ENCODE measurements around the gene ABHD17C. TPM values are rescaled to one million over a fixed set of nuclear protein-coding genes. Genes with fewer than 3 reads are reported as not detected.
A peak's percentile ranks its signal among the peaks of the same experiment; 100 is the strongest.
"Not testable (repeated sequence)": the region's sequence is repeated elsewhere in the genome, so short reads cannot be mapped to it uniquely, and the experiment has no call there.

Gene ABHD17C
- 1 to 10 TPM; 6.5 to 7.3 TPM for total RNA-seq

DNA sequence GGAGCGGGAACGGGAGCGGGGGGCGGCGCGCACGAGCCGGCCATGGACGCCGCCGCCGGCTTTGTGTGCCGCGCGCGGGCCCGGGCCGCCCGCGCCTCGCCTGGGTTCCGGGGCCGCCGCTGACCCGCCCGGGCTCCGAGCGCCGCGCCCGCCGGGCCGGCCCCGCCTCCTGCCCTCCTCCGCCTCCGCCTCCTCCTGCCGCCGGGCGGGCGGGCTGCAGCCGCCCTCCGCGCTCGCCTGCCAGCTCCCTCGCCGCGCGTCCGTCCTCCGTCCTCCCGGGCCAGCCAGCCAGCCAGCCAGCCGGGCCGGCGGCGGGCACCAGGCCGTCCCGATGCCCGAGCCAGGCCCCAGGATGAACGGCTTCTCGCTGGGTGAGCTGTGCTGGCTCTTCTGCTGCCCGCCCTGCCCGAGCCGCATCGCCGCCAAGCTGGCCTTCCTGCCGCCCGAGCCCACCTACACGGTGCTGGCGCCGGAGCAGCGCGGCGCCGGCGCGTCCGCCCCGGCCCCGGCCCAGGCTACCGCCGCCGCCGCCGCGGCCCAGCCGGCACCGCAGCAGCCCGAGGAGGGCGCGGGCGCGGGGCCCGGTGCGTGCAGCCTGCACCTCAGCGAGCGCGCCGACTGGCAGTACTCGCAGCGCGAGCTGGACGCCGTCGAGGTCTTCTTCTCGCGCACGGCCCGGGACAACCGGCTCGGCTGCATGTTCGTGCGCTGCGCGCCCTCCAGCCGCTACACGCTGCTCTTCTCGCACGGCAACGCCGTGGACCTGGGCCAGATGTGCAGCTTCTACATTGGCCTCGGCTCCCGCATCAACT is at the start of gene ABHD17C:
Gene ABHD17C (plus strand): TSS at position 212 of the 812 bp plus-strand sequence. CDS start 120 bp downstream, at position 332.
- DNase-seq: peak; percentile 45
- H3K4me3 Mint-ChIP-seq: peak within 1 kb of the TSS; percentile 93
- peaks cover 3% of the 10 kb centered on the region for H3K27me3 Mint-ChIP-seq (ENCODE audit: low read depth)
- no peaks in the 10 kb centered on the region for H3K9me3 Mint-ChIP-seq
- H3K4me1 Mint-ChIP-seq (ENCODE audit: low read depth): peaks cover 15% of the 10 kb centered on the region
- peak within 1 kb of the TSS; percentile 12 for H3K27ac Mint-ChIP-seq
- intact Hi-C loops (cut with micrococcal nuclease): loop anchor here (5.0 to 10.0 kb wide), 5 partner anchors 131 to 1381 kb away; partner anchors contain the start of genes MESD, MEX3B and TMED3
- peaks cover 3% of the 10 kb centered on the region for H3K36me3 Mint-ChIP-seq (ENCODE audit: low read depth)
- CTCF ChIA-PET: interaction anchor here (1.4 to 2.3 kb wide), 3 partner anchors 10 to 80 kb away, joined by 3 to 10 read pairs (median 8); no protein-coding TSS in a partner anchor

DNA sequence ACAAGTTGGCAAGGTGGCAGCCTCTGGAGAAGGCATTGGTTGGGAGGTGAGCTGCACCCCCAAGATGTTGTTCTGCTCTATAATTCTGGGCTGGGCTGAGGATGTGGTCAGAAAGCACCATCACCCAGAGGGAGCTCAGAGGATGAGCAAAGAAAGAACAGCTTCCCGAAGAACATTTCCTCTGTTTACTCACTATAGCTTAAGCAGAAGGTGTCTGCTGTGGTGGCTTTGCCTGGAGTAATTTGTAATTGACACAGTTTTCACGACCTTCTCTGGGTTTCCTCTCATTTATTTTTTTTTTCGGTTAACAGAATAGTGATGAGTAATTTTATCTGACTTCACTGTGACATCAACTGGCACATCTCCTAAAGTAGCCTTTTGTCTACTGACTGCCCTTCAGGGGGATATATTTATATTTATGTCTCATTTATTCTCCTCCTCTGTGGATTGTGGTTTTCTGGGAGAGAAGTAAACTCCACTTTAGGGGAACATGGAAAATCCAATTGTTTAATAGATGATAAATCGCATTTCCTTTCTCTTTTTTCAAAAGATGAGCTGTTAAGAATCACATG is 49.5 kb upstream of the ABHD17C start:
- Mint-ChIP-seq H3K9me3 (peaks cover 8% of the 10 kb centered on the region), H3K27ac (no peak overlapping the region), H3K4me1 (ENCODE audit: low read depth) (no peaks in the 10 kb centered on the region), H3K4me3 (no peak overlapping the region), H3K27me3 (ENCODE audit: low read depth) (peaks cover 4% of the 10 kb centered on the region), H3K36me3 (ENCODE audit: low read depth) (peaks cover 2% of the 10 kb centered on the region)
- CTCF ChIA-PET: interaction anchor here (0.7 kb wide), 2 partner anchors 51 to 132 kb away, joined by 3 to 7 read pairs; no protein-coding TSS in a partner anchor
- no peak for DNase-seq
- intact Hi-C loops (cut with micrococcal nuclease): no loop called here

DNA sequence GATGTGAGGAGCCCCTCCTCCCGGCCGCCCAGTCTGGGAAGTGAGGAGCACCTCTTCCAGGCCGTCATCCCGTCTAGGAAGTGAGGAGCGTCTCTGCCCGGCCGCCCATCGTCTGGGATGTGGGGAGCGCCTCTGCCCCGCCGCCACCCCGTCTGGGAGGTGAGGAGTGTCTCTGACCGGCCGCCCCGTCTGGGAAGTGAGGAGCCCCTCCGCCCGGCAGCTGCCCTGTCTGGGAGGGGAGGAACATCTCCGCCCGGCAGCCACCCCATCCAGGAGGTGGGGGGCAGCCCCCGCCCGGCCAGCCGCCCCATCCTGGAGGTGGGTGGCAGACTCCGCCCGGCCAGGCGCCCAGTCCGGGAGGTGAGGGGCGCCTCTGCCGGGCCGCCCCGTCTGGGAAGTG is 47.7 kb upstream of the ABHD17C start:
- H3K4me3 Mint-ChIP-seq; H3K4me1 Mint-ChIP-seq (ENCODE audit: low read depth); H3K36me3 Mint-ChIP-seq (ENCODE audit: low read depth); intact Hi-C loops (cut with micrococcal nuclease); DNase-seq; CTCF ChIA-PET; H3K27ac Mint-ChIP-seq; H3K27me3 Mint-ChIP-seq (ENCODE audit: low read depth): not testable (repeated sequence)
- peaks cover 12% of the 10 kb centered on the region for H3K9me3 Mint-ChIP-seq

DNA sequence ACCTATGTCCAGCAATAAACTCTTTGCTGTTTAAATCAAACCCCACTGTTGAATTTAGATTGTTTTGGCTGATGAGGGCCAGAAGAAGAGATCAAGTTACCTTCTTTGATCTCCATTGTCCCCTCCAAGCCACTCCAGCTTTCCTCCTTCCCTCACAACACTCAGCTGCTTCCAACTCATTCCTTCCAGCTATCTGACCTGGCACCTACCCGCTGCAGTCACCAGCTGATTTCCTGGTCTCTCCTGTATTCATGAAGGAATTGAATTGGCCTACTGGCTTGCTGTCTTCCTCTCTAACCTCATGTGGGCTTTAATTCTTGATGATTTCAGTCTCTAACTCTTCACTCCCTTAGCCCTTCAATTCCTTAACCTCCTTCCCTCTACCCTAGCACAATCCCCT is 40.8 kb upstream of the ABHD17C start:
- Mint-ChIP-seq H3K4me3 (no peak overlapping the region), H3K27ac (no peak overlapping the region), H3K9me3 (peaks cover 13% of the 10 kb centered on the region), H3K36me3 (ENCODE audit: low read depth) (peaks cover 2% of the 10 kb centered on the region), H3K4me1 (ENCODE audit: low read depth) (no peaks in the 10 kb centered on the region), H3K27me3 (ENCODE audit: low read depth) (peaks cover 2% of the 10 kb centered on the region)
- CTCF ChIA-PET: no interaction called here
- intact Hi-C loops (cut with micrococcal nuclease): no loop called here
- DNase-seq: no peak

DNA sequence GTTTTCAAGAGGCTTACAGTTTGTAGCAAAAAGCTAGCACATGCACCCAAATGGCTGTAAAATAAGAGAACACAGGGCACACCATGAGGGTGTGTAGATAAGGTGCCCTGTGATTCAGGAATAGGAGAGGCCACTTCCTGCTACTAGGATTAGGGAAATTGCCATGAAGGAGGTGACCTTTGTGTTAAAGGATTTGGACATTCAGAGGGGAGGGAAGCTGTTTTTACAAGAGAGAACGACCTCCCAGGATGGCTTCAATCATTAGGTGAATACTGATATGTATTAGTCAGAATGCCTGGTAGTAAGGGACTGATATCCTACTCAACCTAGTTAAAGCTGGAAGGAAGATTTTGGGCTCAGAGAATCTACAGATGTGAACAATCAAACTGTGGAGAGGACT is 35.7 kb upstream of the ABHD17C start:
- intact Hi-C loops (cut with micrococcal nuclease): no loop called here
- peaks cover 2% of the 10 kb centered on the region for H3K9me3 Mint-ChIP-seq
- H3K27me3 Mint-ChIP-seq (ENCODE audit: low read depth): peaks cover 8% of the 10 kb centered on the region
- no peaks in the 10 kb centered on the region for H3K4me1 Mint-ChIP-seq (ENCODE audit: low read depth)
- H3K27ac Mint-ChIP-seq: no peak overlapping the region
- CTCF ChIA-PET: no interaction called here
- H3K4me3 Mint-ChIP-seq: no peak overlapping the region
- H3K36me3 Mint-ChIP-seq (ENCODE audit: low read depth): no peaks in the 10 kb centered on the region
- no peak for DNase-seq

DNA sequence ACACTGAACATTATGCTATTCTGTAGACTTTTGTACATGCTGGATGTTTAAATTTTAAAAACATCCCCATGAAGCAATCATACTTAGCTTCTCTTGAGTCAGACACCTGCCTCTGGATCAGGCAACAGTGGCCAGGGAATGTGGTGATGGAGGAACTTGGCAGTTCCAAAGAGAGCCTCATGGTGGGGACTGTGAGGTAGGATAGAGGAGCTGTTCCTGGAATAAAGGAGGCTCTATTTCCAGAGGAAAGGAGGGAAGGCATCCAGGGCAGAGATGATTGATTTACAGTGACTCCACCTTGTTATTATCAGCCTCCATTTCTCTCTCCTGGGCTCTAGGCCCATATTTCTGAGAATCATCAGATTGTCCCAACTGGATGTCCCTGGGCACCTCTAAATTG is 35.0 kb upstream of the ABHD17C start:
- H3K36me3 Mint-ChIP-seq (ENCODE audit: low read depth): no peaks in the 10 kb centered on the region
- H3K4me3 Mint-ChIP-seq: no peak overlapping the region
- no peak overlapping the region for H3K27ac Mint-ChIP-seq
- peaks cover 2% of the 10 kb centered on the region for H3K9me3 Mint-ChIP-seq
- intact Hi-C loops (cut with micrococcal nuclease): no loop called here
- H3K27me3 Mint-ChIP-seq (ENCODE audit: low read depth): peaks cover 9% of the 10 kb centered on the region
- H3K4me1 Mint-ChIP-seq (ENCODE audit: low read depth): no peaks in the 10 kb centered on the region
- CTCF ChIA-PET: interaction anchor here (1.3 kb wide), 1 partner anchor 116 kb away, joined by 7 read pairs; no protein-coding TSS in a partner anchor
- DNase-seq: no peak

DNA sequence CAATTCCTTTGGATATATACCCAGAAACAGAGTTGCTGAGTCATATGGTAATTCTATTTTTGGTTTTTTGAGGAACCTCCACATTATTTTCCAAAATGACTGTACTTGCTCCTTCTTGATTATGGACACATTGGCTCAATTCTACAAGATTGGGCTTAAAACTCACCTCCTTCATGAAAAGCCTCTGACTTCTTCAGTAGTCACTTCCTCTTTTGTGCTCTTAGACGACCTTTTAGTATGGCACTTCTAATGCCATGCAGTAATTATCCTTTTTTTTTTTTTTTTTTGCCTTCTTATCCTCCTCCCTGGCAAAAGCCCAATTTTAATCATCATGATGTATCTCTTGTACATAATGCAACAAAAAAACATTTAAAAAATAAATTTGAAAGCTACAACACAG is 33.0 kb upstream of the ABHD17C start:
- no peak overlapping the region for H3K4me3 Mint-ChIP-seq
- intact Hi-C loops (cut with micrococcal nuclease): no loop called here
- no peaks in the 10 kb centered on the region for H3K36me3 Mint-ChIP-seq (ENCODE audit: low read depth)
- peaks cover 15% of the 10 kb centered on the region for H3K27me3 Mint-ChIP-seq (ENCODE audit: low read depth)
- no peaks in the 10 kb centered on the region for H3K4me1 Mint-ChIP-seq (ENCODE audit: low read depth)
- CTCF ChIA-PET: no interaction called here
- no peak for DNase-seq
- no peaks in the 10 kb centered on the region for H3K9me3 Mint-ChIP-seq
- no peak overlapping the region for H3K27ac Mint-ChIP-seq

DNA sequence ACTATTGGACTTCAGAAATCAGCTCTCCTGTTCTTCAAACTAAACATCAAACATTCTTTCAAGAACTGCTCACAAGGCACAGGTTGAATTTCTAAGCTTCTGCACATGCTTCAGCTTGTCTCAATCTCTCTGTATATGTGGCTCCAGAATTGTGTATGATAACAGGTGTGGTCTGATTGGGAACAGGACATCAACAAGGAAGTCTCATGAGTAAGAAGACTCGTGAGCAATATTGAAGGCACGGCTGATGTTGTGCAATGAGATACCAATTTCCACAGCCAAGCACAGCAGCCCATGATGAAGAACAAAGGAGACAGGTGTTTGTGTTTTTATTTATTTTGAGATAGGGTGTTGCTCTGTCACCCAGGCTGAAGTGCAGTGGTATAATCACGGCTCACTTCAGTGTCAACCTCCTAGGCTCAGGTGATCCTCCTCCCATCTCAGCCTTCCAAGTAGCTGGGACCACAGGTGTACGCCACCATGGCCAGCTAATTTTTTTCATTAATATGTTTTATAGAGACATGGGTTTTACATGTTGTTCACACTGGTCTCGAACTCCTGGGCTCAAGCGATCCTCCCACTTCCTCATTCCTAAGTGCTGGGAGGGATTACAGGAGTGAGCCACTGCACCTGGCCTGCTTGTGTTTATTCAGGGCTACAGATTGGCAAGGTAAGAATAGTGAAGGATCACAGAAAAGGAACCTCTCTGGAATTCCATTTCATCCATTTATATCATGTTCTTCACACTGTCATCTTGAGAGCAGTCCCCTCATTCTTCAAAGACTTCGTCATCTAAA is 32.2 kb upstream of the ABHD17C start:
- Mint-ChIP-seq H3K36me3 (ENCODE audit: low read depth) (no peaks in the 10 kb centered on the region), H3K9me3 (no peaks in the 10 kb centered on the region), H3K27me3 (ENCODE audit: low read depth) (peaks cover 15% of the 10 kb centered on the region), H3K4me1 (ENCODE audit: low read depth) (no peaks in the 10 kb centered on the region), H3K27ac (no peak overlapping the region), H3K4me3 (no peak overlapping the region)
- CTCF ChIA-PET: no interaction called here
- intact Hi-C loops (cut with micrococcal nuclease): no loop called here
- no peak for DNase-seq

DNA sequence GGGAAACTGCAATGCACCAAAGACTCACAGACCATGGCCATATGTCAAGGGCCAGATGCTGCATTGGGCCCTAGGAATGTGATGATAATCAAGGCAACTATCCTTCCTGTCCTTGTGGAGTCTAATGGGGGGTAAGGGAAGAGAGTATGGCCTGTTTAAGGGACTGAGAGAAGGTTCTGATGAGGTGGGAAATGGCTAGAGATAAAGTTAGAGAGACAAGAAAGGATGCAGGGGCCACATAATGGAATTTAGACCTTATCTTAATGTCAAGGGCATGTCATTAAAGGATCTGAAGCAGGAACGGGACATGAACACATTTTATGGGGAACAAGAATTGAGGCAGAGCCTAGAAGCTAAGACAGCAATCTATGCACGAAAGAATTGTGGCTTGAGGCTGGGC is 30.0 kb upstream of the ABHD17C start:
- Mint-ChIP-seq H3K36me3 (ENCODE audit: low read depth) (no peaks in the 10 kb centered on the region), H3K4me3 (no peak overlapping the region), H3K9me3 (no peaks in the 10 kb centered on the region), H3K27ac (no peak overlapping the region), H3K4me1 (ENCODE audit: low read depth) (no peaks in the 10 kb centered on the region), H3K27me3 (ENCODE audit: low read depth) (peaks cover 20% of the 10 kb centered on the region)
- DNase-seq: no peak
- CTCF ChIA-PET: no interaction called here
- intact Hi-C loops (cut with micrococcal nuclease): no loop called here

DNA sequence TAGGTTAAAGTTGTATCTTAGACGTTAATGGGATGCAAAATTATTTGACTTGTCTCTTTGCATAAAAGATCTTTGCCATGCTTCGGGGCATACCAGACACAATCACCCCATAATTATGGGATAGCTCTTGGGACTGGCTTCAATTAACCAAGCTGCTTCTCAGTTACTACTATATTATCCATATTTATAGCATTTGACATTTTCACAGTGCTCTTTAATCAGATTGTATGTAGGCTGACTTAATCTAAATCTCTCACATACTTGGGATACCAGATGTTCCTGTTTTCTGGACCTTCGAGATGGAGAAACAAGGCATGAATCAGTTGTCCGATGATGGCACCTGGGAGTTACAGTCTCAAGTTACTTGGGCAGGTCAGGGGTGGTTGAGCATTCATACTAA is 27.2 kb upstream of the ABHD17C start:
- Mint-ChIP-seq H3K36me3 (ENCODE audit: low read depth) (no peaks in the 10 kb centered on the region), H3K9me3 (no peaks in the 10 kb centered on the region), H3K4me1 (ENCODE audit: low read depth) (no peaks in the 10 kb centered on the region), H3K4me3 (no peak overlapping the region), H3K27ac (no peak overlapping the region), H3K27me3 (ENCODE audit: low read depth) (peaks cover 19% of the 10 kb centered on the region)
- CTCF ChIA-PET: no interaction called here
- intact Hi-C loops (cut with micrococcal nuclease): no loop called here
- DNase-seq: no peak

DNA sequence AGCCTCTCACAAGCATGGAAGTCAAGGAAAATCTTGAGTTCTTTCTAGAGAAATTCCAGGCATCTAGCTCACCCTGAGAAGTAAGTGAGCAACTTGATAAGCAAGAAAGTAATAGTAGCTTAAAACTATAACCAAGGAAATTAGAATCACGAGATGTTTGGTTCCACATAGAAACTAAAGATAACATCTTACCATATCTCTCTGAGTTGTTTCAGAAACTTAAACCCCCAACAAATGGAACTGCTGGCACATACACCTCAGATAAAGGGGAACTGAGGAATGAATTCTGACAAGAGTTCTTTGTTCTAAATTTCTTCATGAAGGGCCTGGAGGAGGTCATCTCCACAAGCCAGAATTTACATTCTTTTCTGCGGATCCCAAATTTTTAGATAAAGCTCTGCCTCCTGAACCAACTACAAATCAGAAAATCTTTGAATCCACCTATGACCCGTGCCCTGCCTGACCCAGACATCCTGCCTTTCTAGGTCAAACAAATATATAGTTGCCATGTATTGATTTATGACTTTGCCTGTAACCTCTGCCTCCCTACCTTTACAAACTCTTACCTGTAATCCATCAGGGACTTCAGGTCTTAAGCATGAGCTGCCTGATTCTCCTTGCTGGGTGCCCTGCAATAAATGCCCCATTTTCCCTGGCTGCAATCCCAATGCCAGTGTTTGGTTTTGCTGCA is 26.4 kb upstream of the ABHD17C start:
- DNase-seq: no peak
- no peaks in the 10 kb centered on the region for H3K36me3 Mint-ChIP-seq (ENCODE audit: low read depth)
- H3K27me3 Mint-ChIP-seq (ENCODE audit: low read depth): peaks cover 19% of the 10 kb centered on the region
- H3K4me1 Mint-ChIP-seq (ENCODE audit: low read depth): no peaks in the 10 kb centered on the region
- CTCF ChIA-PET: no interaction called here
- H3K27ac Mint-ChIP-seq: no peak overlapping the region
- intact Hi-C loops (cut with micrococcal nuclease): no loop called here
- no peaks in the 10 kb centered on the region for H3K9me3 Mint-ChIP-seq
- no peak overlapping the region for H3K4me3 Mint-ChIP-seq

DNA sequence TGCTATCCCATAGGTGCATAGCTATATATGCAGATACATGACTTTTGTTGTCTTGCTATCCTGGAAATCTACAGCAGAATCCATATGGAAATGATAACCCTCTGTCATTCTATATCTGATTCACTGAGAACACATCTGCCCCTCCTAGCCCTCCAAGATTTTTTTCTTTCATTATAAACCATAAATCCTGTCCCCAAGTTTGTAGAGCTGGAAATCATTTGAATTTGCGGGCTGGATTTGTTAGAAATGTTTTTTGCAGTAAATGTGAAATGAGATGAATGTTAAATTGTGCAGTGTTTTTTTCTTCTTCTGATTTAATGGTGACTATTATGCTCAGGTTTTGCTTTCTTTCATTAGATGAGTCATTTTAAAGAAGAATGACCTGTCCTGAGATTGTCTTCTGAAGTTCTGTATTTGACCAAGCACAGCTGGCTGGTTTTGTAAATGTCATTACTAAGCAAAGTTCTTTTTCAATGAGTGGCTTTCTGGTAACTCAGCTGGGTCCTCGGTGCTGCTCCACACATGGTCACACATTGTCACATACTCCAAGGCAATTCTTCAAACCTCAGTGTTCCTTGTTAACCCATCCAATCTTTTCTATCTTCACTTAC is 25.3 kb upstream of the ABHD17C start:
- Mint-ChIP-seq H3K9me3 (no peaks in the 10 kb centered on the region), H3K36me3 (ENCODE audit: low read depth) (no peaks in the 10 kb centered on the region), H3K27ac (no peak overlapping the region), H3K27me3 (ENCODE audit: low read depth) (peaks cover 19% of the 10 kb centered on the region), H3K4me1 (ENCODE audit: low read depth) (no peaks in the 10 kb centered on the region), H3K4me3 (no peak overlapping the region)
- intact Hi-C loops (cut with micrococcal nuclease): no loop called here
- CTCF ChIA-PET: no interaction called here
- DNase-seq: no peak
